ENCODE results near the gene PITPNC1.

GRCh38 chr17:67528751-67529436, 151.8 kb downstream of the PITPNC1 start:
- TF ChIP-seq CTCF (IDR thresholded peaks at IDR 0.05) (peak in 1 of 6 experiments; percentile 5), POLR2A (IDR thresholded peaks at IDR 0.05) (peak; percentile 34 to 94)

Data from adrenal gland (tissue), 5 donors.